Spleen (tissue), 7 donors: ENCODE data around the gene TESMIN.

Experiments used
- POLR2A ChIP-seq, 3 donors: fragments of 450-650 bp; IDR thresholded peaks; one replicate each; pipeline ENCODE4 v1.5.1; 2017; ENCODE audit warnings: antibody characterized with exemption in 3 of 3, mild to moderate bottlenecking in 1 of 3
- POLR2AphosphoS5 ChIP-seq, 3 donors: sonication (generic); formaldehyde crosslinking; IDR thresholded peaks; one replicate each; pipeline ENCODE4 v1.5.1; 2017; ENCODE audit warnings: antibody characterized with exemption in 3 of 3
- TF ChIP-seq, protein P1 (sequence below), 11 experiments: fragments of 200-600 bp in 7 of 11; fragments of 450-650 bp in 4 of 11; sonication (generic) in 4 of 11; IDR thresholded peaks in 8 of 11; conservative IDR thresholded peaks in 3 of 11; 1 replicate in 7 of 11; 2 replicates in 4 of 11; pipeline versions ENCODE4 v1.4.0 to v1.8.0; 2016 to 2021; ENCODE audit warnings: antibody characterized with exemption in 11 of 11, inconsistent platforms in 4 of 11, mild to moderate bottlenecking in 1 of 11
- donor health status: DM: no; HTN: no; CAD: no; lungs with moderate emphysema.
- donor health status: DM: no; HTN: no; CAD: no.
- donor health status: DM: no; HTN: no; CAD: no.

DNA sequence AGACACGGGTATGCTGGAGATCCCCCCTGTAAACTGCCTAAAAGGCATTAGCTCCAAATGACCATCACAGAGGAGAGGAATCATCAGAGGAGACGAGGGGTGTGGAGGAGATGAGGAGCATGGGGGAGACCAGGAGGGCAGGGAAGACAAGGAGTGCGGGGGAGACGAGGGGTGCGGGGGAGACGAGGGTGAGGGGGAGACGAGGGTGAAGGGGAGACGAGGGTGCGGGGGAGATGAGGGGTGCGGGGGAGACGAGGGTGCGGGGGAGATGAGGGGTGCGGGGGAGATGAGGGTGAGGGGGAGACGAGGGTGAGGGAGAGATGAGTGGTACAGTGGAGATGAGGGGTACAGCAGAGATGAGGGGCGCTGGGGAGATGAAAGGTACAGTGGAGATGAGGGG is 84.5 kb downstream of the TESMIN start:
- TF ChIP-seq, protein P1, sequence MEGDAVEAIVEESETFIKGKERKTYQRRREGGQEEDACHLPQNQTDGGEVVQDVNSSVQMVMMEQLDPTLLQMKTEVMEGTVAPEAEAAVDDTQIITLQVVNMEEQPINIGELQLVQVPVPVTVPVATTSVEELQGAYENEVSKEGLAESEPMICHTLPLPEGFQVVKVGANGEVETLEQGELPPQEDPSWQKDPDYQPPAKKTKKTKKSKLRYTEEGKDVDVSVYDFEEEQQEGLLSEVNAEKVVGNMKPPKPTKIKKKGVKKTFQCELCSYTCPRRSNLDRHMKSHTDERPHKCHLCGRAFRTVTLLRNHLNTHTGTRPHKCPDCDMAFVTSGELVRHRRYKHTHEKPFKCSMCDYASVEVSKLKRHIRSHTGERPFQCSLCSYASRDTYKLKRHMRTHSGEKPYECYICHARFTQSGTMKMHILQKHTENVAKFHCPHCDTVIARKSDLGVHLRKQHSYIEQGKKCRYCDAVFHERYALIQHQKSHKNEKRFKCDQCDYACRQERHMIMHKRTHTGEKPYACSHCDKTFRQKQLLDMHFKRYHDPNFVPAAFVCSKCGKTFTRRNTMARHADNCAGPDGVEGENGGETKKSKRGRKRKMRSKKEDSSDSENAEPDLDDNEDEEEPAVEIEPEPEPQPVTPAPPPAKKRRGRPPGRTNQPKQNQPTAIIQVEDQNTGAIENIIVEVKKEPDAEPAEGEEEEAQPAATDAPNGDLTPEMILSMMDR (IDR thresholded peaks at IDR 0.05 in 8 of 11, conservative IDR thresholded peaks at IDR 0.05 in 3 of 11) = no peak
- TF ChIP-seq POLR2A (IDR thresholded peaks at IDR 0.05) = no peak
- no peak for TF ChIP-seq POLR2AphosphoS5 (IDR thresholded peaks at IDR 0.05)
